Measurements from ENCODE around the gene LHX1.

The LHX1 gene

GRCh38 chr17:36937959-36938565, 787 bp downstream of the LHX1 start:
- Histone ChIP-seq H3K27ac (ENCODE audit: low read depth, low read length) (no peak overlapping the region), H3K4me1 (ENCODE audit: control insufficient read depth, low read length) (peaks cover 29% of the 10 kb centered on the region), H4K20me1 (ENCODE audit: control insufficient read depth, insufficient read depth, low read depth, low read length) (0 out of 2 replicates have a peak, but pooled peaks cover 8% of the 10 kb centered on the region), H3K4me2 (ENCODE audit: low read length) (peak overlapping the region; percentile 73), H3K36me3 (ENCODE audit: control insufficient read depth, low read length) (no peaks in the 10 kb centered on the region), H3K9me3 (ENCODE audit: control insufficient read depth, insufficient read depth, low read length) (no peaks in the 10 kb centered on the region), H3K4me3 (ENCODE audit: low read length) (peak overlapping the region; percentile 44), H3F3A (ENCODE audit: control insufficient read depth, insufficient read depth) (no peaks in the 10 kb centered on the region), H3K27me3 (ENCODE audit: control insufficient read depth, low read length) (peaks cover 81% of the 10 kb centered on the region), H3K9me2 (replicated peaks; ENCODE audit: control insufficient read depth, low read length) (no peaks in the 10 kb centered on the region), H3K79me2 (ENCODE audit: control insufficient read depth, low read length) (no peaks in the 10 kb centered on the region)
- no peak for TF ChIP-seq CTCF (IDR thresholded peaks at IDR 0.05; ENCODE audit: low read depth, low read length, poor library complexity, severe bottlenecking)
- TF ChIP-seq EZH2phosphoT487 (IDR thresholded peaks at IDR 0.05; ENCODE audit: borderline replicate concordance, low read length), result no peak; the same call in 1 of the 2 replicates

GRCh38 chr17:36938566-36939051, 1.3 kb downstream of the LHX1 start:
- no peaks in the 10 kb centered on the region for H3K9me3 ChIP-seq (ENCODE audit: control insufficient read depth, insufficient read depth, low read length)
- peak overlapping the region; percentile 73 for H3K4me2 ChIP-seq (ENCODE audit: low read length)
- H3K27me3 ChIP-seq (ENCODE audit: control insufficient read depth, low read length), result peaks cover 76% of the 10 kb centered on the region
- H3K4me1 ChIP-seq (ENCODE audit: control insufficient read depth, low read length), result peaks cover 29% of the 10 kb centered on the region
- no peak overlapping the region for H3K27ac ChIP-seq (ENCODE audit: low read depth, low read length)
- H3K4me3 ChIP-seq (ENCODE audit: low read length), result no peak overlapping the region
- no peaks in the 10 kb centered on the region for H3K79me2 ChIP-seq (ENCODE audit: control insufficient read depth, low read length)
- 0 out of 2 replicates have a peak, but pooled peaks cover 8% of the 10 kb centered on the region for H4K20me1 ChIP-seq (ENCODE audit: control insufficient read depth, insufficient read depth, low read depth, low read length)
- no peaks in the 10 kb centered on the region for H3K9me2 ChIP-seq (replicated peaks; ENCODE audit: control insufficient read depth, low read length)
- H3F3A ChIP-seq (ENCODE audit: control insufficient read depth, insufficient read depth), result no peaks in the 10 kb centered on the region
- no peak; the same call in none of the 2 replicates for TF ChIP-seq EZH2phosphoT487 (IDR thresholded peaks at IDR 0.05; ENCODE audit: borderline replicate concordance, low read length)
- TF ChIP-seq CTCF (IDR thresholded peaks at IDR 0.05; ENCODE audit: low read depth, low read length, poor library complexity, severe bottlenecking), result no peak
- H3K36me3 ChIP-seq (ENCODE audit: control insufficient read depth, low read length), result no peaks in the 10 kb centered on the region

- peaks cover 29% of the 10 kb centered on the region for H3K4me1 ChIP-seq (ENCODE audit: control insufficient read depth, low read length)
- H3K27me3 ChIP-seq (ENCODE audit: control insufficient read depth, low read length), result peaks cover 74% of the 10 kb centered on the region
- H3K9me2 ChIP-seq (replicated peaks; ENCODE audit: control insufficient read depth, low read length), result no peaks in the 10 kb centered on the region
- H3K27ac ChIP-seq (ENCODE audit: low read depth, low read length), result no peak overlapping the region
- no peaks in the 10 kb centered on the region for H3K79me2 ChIP-seq (ENCODE audit: control insufficient read depth, low read length)
- H3K9me3 ChIP-seq (ENCODE audit: control insufficient read depth, insufficient read depth, low read length), result no peaks in the 10 kb centered on the region
- H3K36me3 ChIP-seq (ENCODE audit: control insufficient read depth, low read length), result no peaks in the 10 kb centered on the region
- TF ChIP-seq CTCF (IDR thresholded peaks at IDR 0.05; ENCODE audit: low read depth, low read length, poor library complexity, severe bottlenecking), result no peak
- TF ChIP-seq EZH2phosphoT487 (IDR thresholded peaks at IDR 0.05; ENCODE audit: borderline replicate concordance, low read length), result no peak
- 0 out of 2 replicates have a peak, but pooled peaks cover 3% of the 10 kb centered on the region for H3F3A ChIP-seq (ENCODE audit: control insufficient read depth, insufficient read depth)
- H3K4me2 ChIP-seq (ENCODE audit: low read length), result no peak overlapping the region
- no peak overlapping the region for H3K4me3 ChIP-seq (ENCODE audit: low read length)
- 0 out of 2 replicates have a peak, but pooled peaks cover 8% of the 10 kb centered on the region for H4K20me1 ChIP-seq (ENCODE audit: control insufficient read depth, insufficient read depth, low read depth, low read length)
These were observed 2.0 kb downstream of the LHX1 start for GRCh38 chr17:36939052-36939801.
